ENCODE data around the gene HAL. TPM values are rescaled to one million over a fixed set of nuclear protein-coding genes. Genes with fewer than 3 reads are reported as not detected.
"Not testable (repeated sequence)": the region's sequence is repeated elsewhere in the genome, so short reads cannot be mapped to it uniquely, and the experiment has no call there.

The HAL gene
- total RNA-seq, 1 donor: 0.36 TPM

GRCh38 chr12:95974358-95974757, 21.8 kb downstream of the HAL start:
- no peak for DNase-seq (ENCODE audit: insufficient read length, low spot score, missing footprints)
- Histone ChIP-seq H3K4me1 (ENCODE audit: insufficient read depth, low read length) (no peaks in the 10 kb centered on the region), H2AFZ (ENCODE audit: low read length) (no peak overlapping the region), H3K4me2 (ENCODE audit: insufficient read depth, low read length) (no peak overlapping the region), H3K4me3 (ENCODE audit: insufficient read depth, low read length) (no peak overlapping the region), H3K79me2 (ENCODE audit: insufficient read depth, low read length) (no peaks in the 10 kb centered on the region), H4K20me1 (ENCODE audit: insufficient read depth, low read length) (no peaks in the 10 kb centered on the region), H3K27ac (ENCODE audit: low read depth, low read length) (no peak overlapping the region), H3K9me3 (ENCODE audit: low read depth, low read length) (no peaks in the 10 kb centered on the region), H3K27me3 (ENCODE audit: insufficient read depth, low read length) (peaks cover 10% of the 10 kb centered on the region), H3K36me3 (ENCODE audit: insufficient read depth, low read length) (no peaks in the 10 kb centered on the region)
- TF ChIP-seq, protein P1, sequence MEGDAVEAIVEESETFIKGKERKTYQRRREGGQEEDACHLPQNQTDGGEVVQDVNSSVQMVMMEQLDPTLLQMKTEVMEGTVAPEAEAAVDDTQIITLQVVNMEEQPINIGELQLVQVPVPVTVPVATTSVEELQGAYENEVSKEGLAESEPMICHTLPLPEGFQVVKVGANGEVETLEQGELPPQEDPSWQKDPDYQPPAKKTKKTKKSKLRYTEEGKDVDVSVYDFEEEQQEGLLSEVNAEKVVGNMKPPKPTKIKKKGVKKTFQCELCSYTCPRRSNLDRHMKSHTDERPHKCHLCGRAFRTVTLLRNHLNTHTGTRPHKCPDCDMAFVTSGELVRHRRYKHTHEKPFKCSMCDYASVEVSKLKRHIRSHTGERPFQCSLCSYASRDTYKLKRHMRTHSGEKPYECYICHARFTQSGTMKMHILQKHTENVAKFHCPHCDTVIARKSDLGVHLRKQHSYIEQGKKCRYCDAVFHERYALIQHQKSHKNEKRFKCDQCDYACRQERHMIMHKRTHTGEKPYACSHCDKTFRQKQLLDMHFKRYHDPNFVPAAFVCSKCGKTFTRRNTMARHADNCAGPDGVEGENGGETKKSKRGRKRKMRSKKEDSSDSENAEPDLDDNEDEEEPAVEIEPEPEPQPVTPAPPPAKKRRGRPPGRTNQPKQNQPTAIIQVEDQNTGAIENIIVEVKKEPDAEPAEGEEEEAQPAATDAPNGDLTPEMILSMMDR (IDR thresholded peaks at IDR 0.05; ENCODE audit: extremely low read depth, low read depth, low read length): no peak

DNA sequence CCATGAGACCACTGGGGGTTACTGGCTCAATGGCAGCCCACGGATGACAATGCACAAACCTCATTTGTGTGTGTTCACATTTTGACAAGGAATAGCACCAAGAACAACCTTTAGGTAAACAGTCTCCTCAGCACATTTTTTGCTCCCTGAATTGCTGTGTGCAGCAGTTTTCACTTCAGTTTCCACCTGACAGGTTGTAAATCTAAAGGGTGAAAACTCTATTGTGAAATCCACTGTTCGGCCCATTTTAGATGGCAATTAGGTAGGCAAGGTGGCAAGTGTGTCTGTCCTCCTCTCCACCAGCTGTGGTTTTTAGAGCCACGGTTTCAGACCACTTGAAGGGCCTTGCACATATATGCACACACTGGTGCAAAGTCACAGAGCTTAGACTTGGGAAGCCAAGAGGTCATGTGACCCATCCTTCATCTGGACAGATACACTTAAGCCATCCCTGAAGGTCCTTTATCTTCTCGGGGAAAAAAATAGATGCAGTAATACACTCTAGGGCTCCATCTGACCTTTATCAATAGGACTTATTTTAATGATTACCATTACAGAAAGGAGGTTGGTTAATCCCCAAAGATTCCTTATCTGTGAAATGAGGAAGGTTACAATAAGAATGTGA, 23.2 kb downstream of the HAL start:
- no peak overlapping the region for H2AFZ ChIP-seq (ENCODE audit: low read length)
- H3K9me3 ChIP-seq (ENCODE audit: low read depth, low read length): no peaks in the 10 kb centered on the region
- TF ChIP-seq, protein P1 (IDR thresholded peaks at IDR 0.05; ENCODE audit: extremely low read depth, low read depth, low read length): no peak
- H3K36me3 ChIP-seq (ENCODE audit: insufficient read depth, low read length): no peaks in the 10 kb centered on the region
- DNase-seq (ENCODE audit: insufficient read length, low spot score, missing footprints): no peak
- no peak overlapping the region for H3K4me2 ChIP-seq (ENCODE audit: insufficient read depth, low read length)
- H3K27ac ChIP-seq (ENCODE audit: low read depth, low read length): no peak overlapping the region
- no peaks in the 10 kb centered on the region for H3K4me1 ChIP-seq (ENCODE audit: insufficient read depth, low read length)
- H3K27me3 ChIP-seq (ENCODE audit: insufficient read depth, low read length): no peaks in the 10 kb centered on the region
- no peaks in the 10 kb centered on the region for H3K79me2 ChIP-seq (ENCODE audit: insufficient read depth, low read length)
- no peaks in the 10 kb centered on the region for H4K20me1 ChIP-seq (ENCODE audit: insufficient read depth, low read length)
- no peak overlapping the region for H3K4me3 ChIP-seq (ENCODE audit: insufficient read depth, low read length)

DNA sequence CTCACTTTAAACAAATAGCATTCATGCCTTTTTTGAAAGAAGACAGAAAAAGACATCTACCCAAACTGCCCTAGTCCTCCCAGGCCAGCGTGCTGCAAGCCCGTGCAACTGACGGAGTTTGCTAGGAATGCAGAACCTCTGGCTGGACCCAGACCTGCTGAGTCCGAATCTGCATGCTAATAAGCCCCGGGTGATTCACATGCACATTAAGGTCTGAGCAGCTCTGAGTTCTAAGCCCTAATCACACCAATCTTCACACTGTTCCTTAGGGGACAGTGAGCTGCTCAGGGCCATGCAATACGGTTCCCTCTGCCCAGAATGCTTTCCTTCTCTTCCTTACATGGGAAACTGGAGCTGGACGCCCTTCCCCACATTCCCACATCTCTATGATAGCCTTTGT, 25.2 kb downstream of the HAL start:
- TF ChIP-seq, protein P1 (IDR thresholded peaks at IDR 0.05; ENCODE audit: extremely low read depth, low read depth, low read length): no peak
- no peaks in the 10 kb centered on the region for H3K36me3 ChIP-seq (ENCODE audit: insufficient read depth, low read length)
- H3K9me3 ChIP-seq (ENCODE audit: low read depth, low read length): no peaks in the 10 kb centered on the region
- H3K4me2 ChIP-seq (ENCODE audit: insufficient read depth, low read length): no peak overlapping the region
- no peaks in the 10 kb centered on the region for H3K27me3 ChIP-seq (ENCODE audit: insufficient read depth, low read length)
- H3K79me2 ChIP-seq (ENCODE audit: insufficient read depth, low read length): no peaks in the 10 kb centered on the region
- H3K4me3 ChIP-seq (ENCODE audit: insufficient read depth, low read length): no peak overlapping the region
- H3K27ac ChIP-seq (ENCODE audit: low read depth, low read length): no peak overlapping the region
- no peak overlapping the region for H2AFZ ChIP-seq (ENCODE audit: low read length)
- no peaks in the 10 kb centered on the region for H3K4me1 ChIP-seq (ENCODE audit: insufficient read depth, low read length)
- DNase-seq (ENCODE audit: insufficient read length, low spot score, missing footprints): peak; percentile 31
- no peaks in the 10 kb centered on the region for H4K20me1 ChIP-seq (ENCODE audit: insufficient read depth, low read length)

- H2AFZ ChIP-seq (ENCODE audit: low read length); H3K9me3 ChIP-seq (ENCODE audit: low read depth, low read length); DNase-seq (ENCODE audit: insufficient read length, low spot score, missing footprints); H3K4me2 ChIP-seq (ENCODE audit: insufficient read depth, low read length); H3K27me3 ChIP-seq (ENCODE audit: insufficient read depth, low read length); H3K4me1 ChIP-seq (ENCODE audit: insufficient read depth, low read length); H3K27ac ChIP-seq (ENCODE audit: low read depth, low read length); H3K79me2 ChIP-seq (ENCODE audit: insufficient read depth, low read length); H3K4me3 ChIP-seq (ENCODE audit: insufficient read depth, low read length); H3K36me3 ChIP-seq (ENCODE audit: insufficient read depth, low read length); H4K20me1 ChIP-seq (ENCODE audit: insufficient read depth, low read length): not testable (repeated sequence)
Measured at GRCh38 chr12:95969116-95969515, 27.0 kb downstream of the HAL start.
